Measurements from ENCODE around the gene SACM1L.

GRCh38 chr3:45775571-45776300 is 86.5 kb downstream of the SACM1L start:
- TF ChIP-seq TCF4 (CRISPR knock-in tag; IDR thresholded peaks at IDR 0.05; ENCODE audit: borderline replicate concordance) (no peak), BACH2 (CRISPR knock-in tag; IDR thresholded peaks at IDR 0.05; ENCODE audit: borderline replicate concordance) (no peak), ZNF565 (CRISPR knock-in tag; conservative IDR thresholded peaks at IDR 0.05; ENCODE audit: low read depth) (no peak), TSHZ2 (CRISPR knock-in tag; IDR thresholded peaks at IDR 0.05) (no peak), ZNF70 (CRISPR knock-in tag; IDR thresholded peaks at IDR 0.05) (no peak), ZFP3 (CRISPR knock-in tag; IDR thresholded peaks at IDR 0.05) (no peak), OSR1 (CRISPR knock-in tag; IDR thresholded peaks at IDR 0.05) (no peak), ZFP30 (CRISPR knock-in tag; IDR thresholded peaks at IDR 0.05) (no peak), CREB5 (CRISPR knock-in tag; IDR thresholded peaks at IDR 0.05; ENCODE audit: low read depth) (no peak)
